Neuronal stem cell (in vitro differentiated cells): Measurements from ENCODE around the gene PRICKLE3.

Experiments used
- DNase-seq: peaks from one replicate; pipeline ENCODE4 v3.0.0-alpha.2; 2013; ENCODE audit warnings: low spot score
- H2AFZ ChIP-seq: one replicate; pipeline ENCODE4 v1.6.1; 2013; ENCODE audit warnings: mild to moderate bottlenecking, low read length, inconsistent platforms
- H2AK5ac ChIP-seq: 2 replicates; pipeline ENCODE4 v1.6.1; 2013; ENCODE audit warnings: low read depth, mild to moderate bottlenecking, inconsistent platforms, low read length, moderate library complexity, mixed read lengths
- H2BK120ac ChIP-seq: 2 replicates; pipeline ENCODE4 v1.6.1; 2013; ENCODE audit warnings: low read depth, mild to moderate bottlenecking, inconsistent platforms, low read length, moderate library complexity, mixed read lengths
- H2BK12ac ChIP-seq: one replicate; pipeline ENCODE4 v1.6.1; 2013; ENCODE audit warnings: low read length, inconsistent platforms
- H2BK15ac ChIP-seq: 2 replicates; pipeline ENCODE4 v1.6.1; 2013; ENCODE audit warnings: mild to moderate bottlenecking, low read length, inconsistent platforms, mixed read lengths
- H2BK5ac ChIP-seq: one replicate; pipeline ENCODE4 v1.6.1; 2013; ENCODE audit warnings: inconsistent platforms, mild to moderate bottlenecking, low read length, moderate library complexity
- H3K14ac ChIP-seq: one replicate; pipeline ENCODE4 v1.6.1; 2013; ENCODE audit warnings: low read length, inconsistent platforms
- H3K18ac ChIP-seq: 2 replicates; pipeline ENCODE4 v1.6.1; 2013; ENCODE audit warnings: low read length, inconsistent platforms
- H3K23ac ChIP-seq: 2 replicates; pipeline ENCODE4 v1.6.1; 2013; ENCODE audit warnings: low read depth, mild to moderate bottlenecking, mixed read lengths, low read length, inconsistent platforms; ENCODE audit not compliant: poor library complexity
- H3K27ac ChIP-seq: replicated peaks from 3 replicates; pipeline ENCODE4 v1.5.1; 2013; ENCODE audit warnings: low read length, inconsistent platforms
- H3K27me3 ChIP-seq, 3 experiments: 2 replicates each; pipeline ENCODE4 v1.6.1; 2013; ENCODE audit warnings: low read length in 3 of 3, mild to moderate bottlenecking in 2 of 3, inconsistent platforms in 1 of 3, low read depth in 1 of 3, mixed read lengths in 1 of 3, moderate library complexity in 1 of 3; ENCODE audit not compliant: control insufficient read depth in 3 of 3, insufficient read depth in 3 of 3
- H3K36me3 ChIP-seq, 2 donors: replicated peaks in 1 of 2; 2 replicates each; pipeline ENCODE4 v1.6.1; 2013; ENCODE audit warnings: low read length in 2 of 2; ENCODE audit not compliant: control insufficient read depth in 2 of 2, insufficient read depth in 2 of 2
- H3K4ac ChIP-seq: 2 replicates; pipeline ENCODE4 v1.6.1; 2013; ENCODE audit warnings: inconsistent platforms, mild to moderate bottlenecking, low read length, moderate library complexity
- H3K4me1 ChIP-seq, 2 donors: 1 replicate in 1 of 2; 2 replicates in 1 of 2; pipeline ENCODE4 v1.6.1; 2013; ENCODE audit warnings: low read length in 2 of 2, low read depth in 1 of 2; ENCODE audit not compliant: control insufficient read depth in 2 of 2, insufficient read depth in 1 of 2
- H3K4me2 ChIP-seq: one replicate; pipeline ENCODE4 v1.6.1; 2013; ENCODE audit warnings: mild to moderate bottlenecking, low read length, inconsistent platforms; ENCODE audit not compliant: insufficient read depth, poor library complexity, severe bottlenecking
- H3K4me3 ChIP-seq, 2 donors: 2 replicates each; pipeline ENCODE4 v1.5.1; 2013; ENCODE audit warnings: low read length in 2 of 2, mild to moderate bottlenecking in 2 of 2, inconsistent platforms in 1 of 2, moderate library complexity in 1 of 2
- H3K79me1 ChIP-seq: one replicate; pipeline ENCODE4 v1.6.1; 2013; ENCODE audit warnings: low read depth, mild to moderate bottlenecking, inconsistent platforms, low read length, moderate library complexity
- H3K9ac ChIP-seq: one replicate; pipeline ENCODE4 v1.6.1; 2013; ENCODE audit warnings: mild to moderate bottlenecking, low read depth, low read length, inconsistent platforms; ENCODE audit not compliant: poor library complexity
- H3K9me3 ChIP-seq, 2 donors: replicated peaks in 1 of 2; 2 replicates each; pipeline versions ENCODE3 to v1.6.1; 2013; ENCODE audit warnings: low read length in 2 of 2, mild to moderate bottlenecking in 2 of 2, inconsistent platforms in 1 of 2, low read depth in 1 of 2, mixed read lengths in 1 of 2, moderate library complexity in 1 of 2; ENCODE audit not compliant: control insufficient read depth in 2 of 2, insufficient read depth in 1 of 2
- H4K8ac ChIP-seq: one replicate; pipeline ENCODE4 v1.6.1; 2013; ENCODE audit warnings: low read depth, mild to moderate bottlenecking, inconsistent platforms, low read length, moderate library complexity
- H4K91ac ChIP-seq: one replicate; pipeline ENCODE4 v1.6.1; 2013; ENCODE audit warnings: low read length, low read depth, mild to moderate bottlenecking, inconsistent platforms; ENCODE audit not compliant: poor library complexity
- WGBS, 2 donors: extraction: QIAGEN DNeasy Blood & Tissue Kit; methylation state at CpG; one replicate each; pipeline ENCODE4 v1.1.7; 2013; ENCODE audit warnings: missing lambda C conversion rate in 2 of 2, mixed read lengths in 1 of 2; ENCODE audit not compliant: insufficient read length in 2 of 2, insufficient replicate concordance in 1 of 2; ENCODE audit errors: extremely low coverage in 2 of 2; 5-methylcytosine and 5-hydroxymethylcytosine counted together

Gene PRICKLE3

GRCh38 chrX:49227726-49228125 lies 41.6 kb upstream of the PRICKLE3 start:
- H3K27me3 ChIP-seq, result peaks cover 0 to 8% (median 0%) of the 10 kb centered on the region in 3 experiments
- no peak overlapping the region for H2AK5ac ChIP-seq
- peaks cover 0 to 4% of the 10 kb centered on the region in 2 donors for H3K4me1 ChIP-seq
- H2BK5ac ChIP-seq, result no peak overlapping the region
- peak overlapping the region; percentile 44 for H3K9ac ChIP-seq
- H3K14ac ChIP-seq, result no peak overlapping the region
- H3K79me1 ChIP-seq, result no peaks in the 10 kb centered on the region
- no peak overlapping the region for H3K23ac ChIP-seq
- H3K4me2 ChIP-seq, result no peak overlapping the region
- H3K9me3 ChIP-seq, result no peaks in the 10 kb centered on the region
- DNase-seq, result no peak
- no peak overlapping the region for H2AFZ ChIP-seq
- H3K27ac ChIP-seq, result no peak overlapping the region
- no peak overlapping the region for H2BK15ac ChIP-seq
- H3K4me3 ChIP-seq, result no peak overlapping the region
- no CpG with 5 or more reads among the region's 2 CpGs for WGBS, 2 donors
- no peak overlapping the region for H4K8ac ChIP-seq
- H2BK120ac ChIP-seq, result no peak overlapping the region
- no peak overlapping the region for H3K18ac ChIP-seq
- H2BK12ac ChIP-seq, result no peak overlapping the region
- no peak overlapping the region for H4K91ac ChIP-seq
- H3K4ac ChIP-seq, result no peak overlapping the region
- no peaks in the 10 kb centered on the region for H3K36me3 ChIP-seq

DNA sequence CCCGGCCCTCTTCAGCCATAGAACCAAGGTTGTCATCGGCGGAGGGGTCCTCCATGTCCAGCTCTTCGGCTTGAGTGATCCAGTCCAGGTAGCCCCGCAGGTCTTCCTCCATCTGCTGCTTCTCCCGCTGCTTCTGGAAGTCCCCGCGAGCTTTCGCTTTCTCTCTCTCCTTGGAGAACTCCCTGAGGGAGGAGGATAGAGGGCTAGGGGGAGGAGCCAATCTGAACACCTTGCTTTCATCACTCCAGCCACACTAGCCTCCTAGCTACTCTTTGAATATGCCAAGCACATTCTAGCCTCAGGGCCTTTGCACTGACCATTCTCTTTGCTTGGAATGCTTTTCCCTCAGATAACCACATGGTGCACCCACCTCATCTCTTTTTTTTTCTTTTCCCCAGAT lies 40.8 kb upstream of the PRICKLE3 start:
- H3K9me3 ChIP-seq, result no peaks in the 10 kb centered on the region
- no peak for DNase-seq
- H3K36me3 ChIP-seq, result no peaks in the 10 kb centered on the region
- H3K79me1 ChIP-seq, result no peaks in the 10 kb centered on the region
- no peak overlapping the region for H3K9ac ChIP-seq
- H3K4me2 ChIP-seq, result no peak overlapping the region
- no peak overlapping the region for H2BK5ac ChIP-seq
- H4K91ac ChIP-seq, result no peak overlapping the region
- H3K4ac ChIP-seq, result no peak overlapping the region
- no peak overlapping the region for H2BK120ac ChIP-seq
- no CpG with 5 or more reads among the region's 9 CpGs for WGBS, 2 donors
- H2AK5ac ChIP-seq, result no peak overlapping the region
- no peak overlapping the region for H2AFZ ChIP-seq
- peaks cover 0 to 8% (median 0%) of the 10 kb centered on the region in 3 experiments for H3K27me3 ChIP-seq
- H3K4me1 ChIP-seq, result peaks cover 0 to 4% of the 10 kb centered on the region in 2 donors
- no peak overlapping the region for H2BK15ac ChIP-seq
- no peak overlapping the region for H2BK12ac ChIP-seq
- no peak overlapping the region for H3K18ac ChIP-seq
- H3K4me3 ChIP-seq, result no peak overlapping the region
- no peak overlapping the region for H3K27ac ChIP-seq
- no peak overlapping the region for H3K14ac ChIP-seq
- no peak overlapping the region for H3K23ac ChIP-seq
- no peak overlapping the region for H4K8ac ChIP-seq

DNA sequence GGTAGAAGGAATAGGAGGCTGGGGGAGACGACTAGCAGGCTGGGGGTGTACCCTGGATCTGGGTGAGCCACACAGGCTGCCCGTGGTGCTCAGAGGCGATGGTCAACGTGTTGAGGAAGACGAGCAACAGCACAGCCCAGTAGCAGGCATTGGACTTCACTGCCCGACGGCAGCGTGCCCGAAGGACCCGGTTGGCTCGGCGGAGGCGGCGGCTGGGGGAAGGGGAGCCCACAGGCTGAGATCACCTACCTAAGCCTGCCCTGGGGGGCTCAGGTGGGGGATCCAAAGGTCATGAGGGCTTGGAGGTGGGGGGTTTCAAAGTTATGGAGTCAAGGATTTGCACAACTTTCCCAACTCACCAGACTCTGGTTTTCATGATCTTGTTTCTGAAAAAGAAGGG lies 39.7 kb upstream of the PRICKLE3 start:
- Histone ChIP-seq H3K23ac (no peak overlapping the region), H2BK5ac (no peak overlapping the region), H3K14ac (no peak overlapping the region), H2BK120ac (no peak overlapping the region), H3K27me3 (peaks cover 0 to 8% (median 0%) of the 10 kb centered on the region in 3 experiments), H3K4me2 (no peak overlapping the region), H3K9me3 (no peaks in the 10 kb centered on the region), H2AK5ac (no peak overlapping the region), H3K27ac (no peak overlapping the region), H3K4me1 (peaks cover 0 to 1% of the 10 kb centered on the region in 2 donors), H2AFZ (no peak overlapping the region), H3K9ac (no peak overlapping the region), H2BK12ac (no peak overlapping the region), H2BK15ac (no peak overlapping the region), H4K91ac (no peak overlapping the region), H3K79me1 (no peaks in the 10 kb centered on the region), H3K18ac (no peak overlapping the region), H3K4me3 (no peak overlapping the region), H4K8ac (no peak overlapping the region), H3K36me3 (no peaks in the 10 kb centered on the region), H3K4ac (no peak overlapping the region)
- no CpG with 5 or more reads among the region's 14 CpGs for WGBS, 2 donors
- DNase-seq, result no peak

DNA sequence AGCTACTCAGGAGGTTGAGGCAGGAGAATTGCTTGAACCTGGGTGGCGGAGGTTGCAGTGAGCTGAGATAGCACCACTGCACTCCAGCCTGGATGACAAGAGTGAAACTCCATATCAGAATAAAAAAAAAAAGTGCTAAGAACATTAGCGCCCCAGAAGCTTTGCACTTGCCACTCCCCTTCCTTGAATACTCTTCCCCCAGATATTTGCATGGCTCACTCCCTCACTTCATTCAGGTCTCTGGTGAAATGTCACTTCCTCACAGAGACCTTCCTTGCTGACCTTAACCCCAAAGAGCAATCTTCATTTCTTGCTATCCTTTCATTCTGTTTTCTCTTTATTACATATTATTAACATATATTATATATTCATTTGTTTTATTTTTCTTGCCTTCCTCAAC lies 35.7 kb upstream of the PRICKLE3 start:
- no peak overlapping the region for H4K91ac ChIP-seq
- peaks cover 0 to 22% (median 0%) of the 10 kb centered on the region in 3 experiments for H3K27me3 ChIP-seq
- no peak overlapping the region for H2AFZ ChIP-seq
- no peaks in the 10 kb centered on the region for H3K9me3 ChIP-seq
- no peak overlapping the region for H4K8ac ChIP-seq
- no peak overlapping the region for H2BK5ac ChIP-seq
- no peak overlapping the region for H3K23ac ChIP-seq
- no peak overlapping the region for H3K4ac ChIP-seq
- H3K79me1 ChIP-seq, result no peaks in the 10 kb centered on the region
- H2BK15ac ChIP-seq, result no peak overlapping the region
- H3K4me3 ChIP-seq, result no peak overlapping the region
- no peak overlapping the region for H3K4me2 ChIP-seq
- no peak for DNase-seq
- H3K4me1 ChIP-seq, result no peaks in the 10 kb centered on the region
- no peak overlapping the region for H3K27ac ChIP-seq
- H3K18ac ChIP-seq, result no peak overlapping the region
- H3K9ac ChIP-seq, result no peak overlapping the region
- H3K14ac ChIP-seq, result no peak overlapping the region
- no peak overlapping the region for H2BK120ac ChIP-seq
- H3K36me3 ChIP-seq, result no peaks in the 10 kb centered on the region
- no peak overlapping the region for H2BK12ac ChIP-seq
- WGBS, 2 donors, result no CpG with 5 or more reads among the region's 2 CpGs
- no peak overlapping the region for H2AK5ac ChIP-seq
